ENCODE measurements around the gene RPL31. TPM values are rescaled to one million over a fixed set of nuclear protein-coding genes. Genes with fewer than 3 reads are reported as not detected.

The RPL31 gene
- polyA plus RNA-seq, 1 of the 3 experiments (the other 2 are of a cell fraction): 4,488 TPM

GRCh38 chr2:100952512-100952911 lies 49.6 kb upstream of the RPL31 start:
- Histone ChIP-seq H3K4me1 (ENCODE audit: control insufficient read depth in 1 of 2, insufficient read depth in 2 of 2, low read depth in 1 of 2, low read length in 1 of 2) (no peaks in the 10 kb centered on the region; a peak in 2 of 4 replicates), H3K79me2 (ENCODE audit: insufficient read depth) (no peaks in the 10 kb centered on the region), H4K20me1 (ENCODE audit: insufficient read depth) (no peaks in the 10 kb centered on the region), H3K36me3 (replicated peaks in 1 of 2; ENCODE audit: control insufficient read depth in 1 of 2, insufficient read depth in 2 of 2, low read length in 1 of 2) (peaks cover 0 to 10% of the 10 kb centered on the region in 2 experiments), H3F3A (replicated peaks; ENCODE audit: insufficient read depth) (no peaks in the 10 kb centered on the region), H3K4me2 (no peak overlapping the region), H3K9ac (no peak overlapping the region), H2AFZ (ENCODE audit: low read depth) (no peak overlapping the region), H3K4me3 (ENCODE audit: low read depth in 2 of 2, low read length in 1 of 2) (no peak overlapping the region), H3K27ac (ENCODE audit: low read depth in 2 of 2, low read length in 1 of 2) (no peak overlapping the region), H3K9me2 (no peaks in the 10 kb centered on the region), H3K27me3 (ENCODE audit: insufficient read depth) (no peaks in the 10 kb centered on the region), H3K9me3 (no peaks in the 10 kb centered on the region)
- 97% methylated on average over 2 of the region's 2 CpGs for WGBS (ENCODE audit: low lambda C conversion rate)
- no peak for DNase-seq
- POLR2A ChIA-PET: no interaction called here
- CTCF ChIA-PET: no interaction called here
- no peak for TF ChIP-seq ELF1 (IDR thresholded peaks at IDR 0.05)
- TF ChIP-seq MEF2A (IDR thresholded peaks at IDR 0.05; ENCODE audit: borderline replicate concordance, low read depth): no peak
- no peak for TF ChIP-seq NFIC (IDR thresholded peaks at IDR 0.05; ENCODE audit: borderline replicate concordance)
- no peak for TF ChIP-seq FOXM1 (IDR thresholded peaks at IDR 0.05; ENCODE audit: low read depth)
- TF ChIP-seq TCF12 (IDR thresholded peaks at IDR 0.05): no peak
- TF ChIP-seq RXRA (IDR thresholded peaks at IDR 0.05; ENCODE audit: borderline replicate concordance, low read depth): no peak
- no peak for TF ChIP-seq RAD21 (IDR thresholded peaks at IDR 0.05; ENCODE audit: low read length)
- no peak for TF ChIP-seq CHD2 (IDR thresholded peaks at IDR 0.05; ENCODE audit: low read length, partially characterized antibody)
- TF ChIP-seq JUND (IDR thresholded peaks at IDR 0.05): no peak
- no peak for TF ChIP-seq NRF1 (IDR thresholded peaks at IDR 0.05; ENCODE audit: low read depth, low read length)

- CTCF ChIA-PET: interaction anchor here (1.3 kb wide), 1 partner anchor 343 kb away, joined by 3 read pairs; no protein-coding TSS in a partner anchor
- Histone ChIP-seq H3K4me1 (ENCODE audit: control insufficient read depth in 1 of 2, insufficient read depth in 2 of 2, low read depth in 1 of 2, low read length in 1 of 2) (no peaks in the 10 kb centered on the region; a peak in 2 of 4 replicates), H3K4me3 (ENCODE audit: low read depth in 2 of 2, low read length in 1 of 2) (no peak overlapping the region), H3K9me2 (no peaks in the 10 kb centered on the region), H4K20me1 (ENCODE audit: insufficient read depth) (no peaks in the 10 kb centered on the region), H3K27me3 (ENCODE audit: insufficient read depth) (no peaks in the 10 kb centered on the region), H3K27ac (ENCODE audit: low read depth in 2 of 2, low read length in 1 of 2) (no peak overlapping the region), H3K4me2 (no peak overlapping the region), H3K36me3 (replicated peaks in 1 of 2; ENCODE audit: control insufficient read depth in 1 of 2, insufficient read depth in 2 of 2, low read length in 1 of 2) (peaks cover 0 to 8% of the 10 kb centered on the region in 2 experiments), H3K79me2 (ENCODE audit: insufficient read depth) (no peaks in the 10 kb centered on the region), H3K9me3 (no peaks in the 10 kb centered on the region), H2AFZ (ENCODE audit: low read depth) (no peak overlapping the region), H3K9ac (no peak overlapping the region), H3F3A (replicated peaks; ENCODE audit: insufficient read depth) (no peaks in the 10 kb centered on the region)
- TF ChIP-seq TAF1 (IDR thresholded peaks at IDR 0.05; ENCODE audit: borderline replicate concordance, low read depth, low read length): no peak
- no peak for TF ChIP-seq USF1 (IDR thresholded peaks at IDR 0.05; ENCODE audit: borderline replicate concordance, low read depth)
- TF ChIP-seq SIN3A (IDR thresholded peaks at IDR 0.05; ENCODE audit: borderline replicate concordance, low read depth, low read length): no peak
- TF ChIP-seq RAD21 (IDR thresholded peaks at IDR 0.05; ENCODE audit: low read length): no peak
- TF ChIP-seq POLR2AphosphoS5 (IDR thresholded peaks at IDR 0.05; ENCODE audit: low read depth, low read length): no peak
- no peak for TF ChIP-seq JUND (IDR thresholded peaks at IDR 0.05)
- no peak for TF ChIP-seq MXI1 (IDR thresholded peaks at IDR 0.05; ENCODE audit: low read depth, low read length)
- TF ChIP-seq IRF3 (IDR thresholded peaks at IDR 0.05; ENCODE audit: low read depth, low read length): no peak
- no peak for TF ChIP-seq SMC3 (IDR thresholded peaks at IDR 0.05; ENCODE audit: low read depth, low read length)
- TF ChIP-seq NFIC (IDR thresholded peaks at IDR 0.05; ENCODE audit: borderline replicate concordance): no peak
- TF ChIP-seq GATA2 (CRISPR knock-in tag; IDR thresholded peaks at IDR 0.05): no peak
- TF ChIP-seq RCOR1 (IDR thresholded peaks at IDR 0.05; ENCODE audit: low read length): no peak
- no peak for TF ChIP-seq USF2 (IDR thresholded peaks at IDR 0.05; ENCODE audit: borderline replicate concordance, low read depth, low read length)
- DNase-seq: no peak
- 94% methylated on average over 11 of the region's 11 CpGs for WGBS (ENCODE audit: low lambda C conversion rate)
- POLR2A ChIA-PET: no interaction called here
Observed at GRCh38 chr2:100953406-100954043, 48.6 kb upstream of the RPL31 start.

Data from SK-N-SH (cell line).